SK-N-SH treated with all-trans-retinoic acid at 6 μM for 48 hours (cell line): ENCODE results near the gene THUMPD1.

Experiments
- OSR1 ChIP-seq: fragments of 250-450 bp; sonication (Bioruptor Pico); IDR thresholded peaks from 2 replicates; pipeline ENCODE4 v1.8.0; 2022; ENCODE audit warnings: moderate library complexity, mild to moderate bottlenecking, inconsistent platforms
- ZNF70 ChIP-seq: fragments of 450-650 bp; formaldehyde crosslinking; IDR thresholded peaks from 2 replicates; pipeline ENCODE4 v1.5.0; 2020; ENCODE audit warnings: mild to moderate bottlenecking, moderate library complexity

DNA sequence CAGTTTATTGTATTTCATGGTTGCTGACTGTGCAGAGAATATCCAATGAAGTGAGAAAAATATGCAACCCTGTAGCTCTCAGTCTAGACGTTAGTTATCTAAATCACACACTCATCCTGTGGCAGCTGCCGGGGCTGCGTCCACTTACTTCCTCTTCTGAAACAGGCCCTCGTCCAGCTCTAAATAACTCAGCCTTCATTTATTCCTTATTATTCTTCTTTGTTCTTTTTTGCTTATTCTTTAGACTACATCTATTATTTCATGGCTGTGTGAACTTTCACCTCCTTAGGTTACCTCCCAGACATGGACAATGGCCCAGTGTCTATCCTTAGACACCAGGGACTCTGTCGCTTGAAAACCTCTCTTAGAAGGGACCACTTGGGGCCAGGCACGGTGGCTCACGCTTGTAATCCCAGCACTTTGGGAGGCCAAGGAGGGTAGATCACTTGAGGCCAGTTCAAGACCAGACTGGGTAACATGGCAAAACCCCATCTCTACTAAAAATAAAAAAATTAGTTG, 3.4 kb upstream of the THUMPD1 start:
- TF ChIP-seq OSR1 (CRISPR knock-in tag), result no peak
- no peak for TF ChIP-seq ZNF70 (CRISPR knock-in tag)
